GM11168 (cell line): ENCODE results near the gene SESN2.
"Not testable (repeated sequence)": the region's sequence is repeated elsewhere in the genome, so short reads cannot be mapped to it uniquely, and the experiment has no call there.

ENCODE experiments used
- in situ Hi-C: fragments of 300-500 bp; cut with MboI; formaldehyde crosslinking; loops from one replicate; pipeline ENCODE4 v1.12.0; 2022; ENCODE audit warnings: low sequenced_read_pairs; ENCODE audit not compliant: unreplicated experiment

SESN2 gene

GRCh38 chr1:28326515-28326914, 67.2 kb downstream of the SESN2 start:
- in situ Hi-C loops: no loop called here

- in situ Hi-C loops: no loop called here
These were observed 67.7 kb downstream of the SESN2 start for GRCh38 chr1:28326984-28327383.

- in situ Hi-C loops: not testable (repeated sequence)
These were observed 68.1 kb downstream of the SESN2 start for GRCh38 chr1:28327431-28327830.

GRCh38 chr1:28328228-28328648, 68.9 kb downstream of the SESN2 start:
- in situ Hi-C loops: no loop called here

GRCh38 chr1:28329395-28330153, 70.3 kb downstream of the SESN2 start:
- in situ Hi-C loops: no loop called here
